MV-4-11 (cell line): ENCODE measurements around the gene PUM1.
A peak's percentile ranks its signal among the peaks of the same experiment; 100 is the strongest.

ENCODE experiments used
- DNase-seq: peaks from one replicate; lab custom pipeline; 2025; lab: John Stamatoyannopoulos, UW

PUM1 gene

GRCh38 chr1:31029026-31029425 lies 36.5 kb downstream of the PUM1 start:
- DNase-seq = no peak

- peak; percentile 90 for DNase-seq
These were observed 37.6 kb downstream of the PUM1 start for GRCh38 chr1:31027693-31028526.

GRCh38 chr1:31022259-31022658 lies 43.3 kb downstream of the PUM1 start:
- DNase-seq = no peak

GRCh38 chr1:31020007-31020790 lies 45.3 kb downstream of the PUM1 start:
- no peak for DNase-seq

GRCh38 chr1:31019401-31019800 lies 46.1 kb downstream of the PUM1 start:
- DNase-seq = no peak

- DNase-seq = no peak
These were observed 48.6 kb downstream of the PUM1 start for GRCh38 chr1:31016868-31017267.

GRCh38 chr1:31013187-31013864 lies 52.2 kb downstream of the PUM1 start:
- DNase-seq = peak; percentile 66

- no peak for DNase-seq
These were observed 53.1 kb downstream of the PUM1 start for GRCh38 chr1:31012210-31012924.

- DNase-seq = no peak
These were observed 53.8 kb downstream of the PUM1 start for GRCh38 chr1:31011719-31012118.

- no peak for DNase-seq
These were observed 55.2 kb downstream of the PUM1 start for GRCh38 chr1:31010086-31010989.

GRCh38 chr1:31007462-31007991 lies 58.0 kb downstream of the PUM1 start:
- no peak for DNase-seq

- no peak for DNase-seq
These were observed 58.8 kb downstream of the PUM1 start for GRCh38 chr1:31006747-31007146.

- no peak for DNase-seq
These were observed 59.8 kb downstream of the PUM1 start for GRCh38 chr1:31005617-31006166.

GRCh38 chr1:31005198-31005597 lies 60.3 kb downstream of the PUM1 start:
- no peak for DNase-seq

GRCh38 chr1:31004231-31004621 lies 61.3 kb downstream of the PUM1 start:
- no peak for DNase-seq

GRCh38 chr1:31003613-31004230 lies 61.8 kb downstream of the PUM1 start:
- no peak for DNase-seq

- DNase-seq = no peak
These were observed 65.2 kb downstream of the PUM1 start for GRCh38 chr1:31000301-31000700.

- no peak for DNase-seq
These were observed 66.6 kb downstream of the PUM1 start for GRCh38 chr1:30998887-30999286.

GRCh38 chr1:30998171-30998570 lies 67.3 kb downstream of the PUM1 start:
- DNase-seq = no peak

GRCh38 chr1:30997463-30998057 lies 68.0 kb downstream of the PUM1 start:
- DNase-seq = no peak
